Endothelial cell of umbilical vein (primary cell): ENCODE measurements around the gene CACNB4. TPM values are rescaled to one million over a fixed set of nuclear protein-coding genes. Genes with fewer than 3 reads are reported as not detected.

Experiments used
- BruUV-seq: library from RNA; stranded (reverse); fragments of 400-500 nt; replicated peaks from 2 replicates; lab custom pipeline; 2021; lab: Mats Ljungman, UMichigan
- CTCF ChIA-PET: fragments of 300-600, 350-600 bp; sonication (Branson Sonifier 250); formaldehyde crosslinking; loops from one replicate; lab custom pipeline; 2021; ENCODE audit warnings: antibody characterized with exemption, inconsistent platforms; lab: Charles Lee
- POLR2A ChIA-PET: fragments of 300-600, 350-600 bp; sonication (Branson Sonifier 250); formaldehyde crosslinking; loops from one replicate; lab custom pipeline; 2021; ENCODE audit warnings: antibody characterized with exemption, inconsistent platforms; lab: Charles Lee
- DNase-seq: peaks from one replicate; pipeline ENCODE4 v3.0.0-alpha.2; 2011; ENCODE audit warnings: low read depth, low spot score
- FAIRE-seq: peaks from 2 replicates; lab custom pipeline; 2011; peaks lifted over from hg19 to GRCh38; lab: Jason Lieb, UNC
- H2AFZ ChIP-seq: 2 replicates; pipeline ENCODE4 v1.6.0; 2012; ENCODE audit warnings: low read depth, low read length, control low read depth, inconsistent platforms
- H3K27ac ChIP-seq: 2 replicates; pipeline ENCODE4 v1.5.1; 2011; ENCODE audit warnings: low read depth, mild to moderate bottlenecking, control low read depth, low read length, moderate library complexity; ENCODE audit not compliant: insufficient read depth
- H3K27me3 ChIP-seq, 2 experiments: 2 replicates each; pipeline versions ENCODE4 v1.6.0 to v1.6.1; 2011; ENCODE audit warnings: low read length in 2 of 2, mixed read lengths in 1 of 2; ENCODE audit not compliant: control insufficient read depth in 2 of 2, insufficient read depth in 2 of 2
- H3K36me3 ChIP-seq, 2 experiments: 2 replicates in 1 of 2; 3 replicates in 1 of 2; pipeline ENCODE4 v1.5.1; 2011; ENCODE audit warnings: low read length in 2 of 2, mild to moderate bottlenecking in 1 of 2, moderate library complexity in 1 of 2; ENCODE audit not compliant: control insufficient read depth in 2 of 2, insufficient read depth in 2 of 2; ENCODE audit errors: extremely low read depth in 1 of 2
- H3K4me1 ChIP-seq: 3 replicates; pipeline ENCODE4 v1.5.1; 2011; ENCODE audit warnings: mild to moderate bottlenecking, low read length; ENCODE audit not compliant: control insufficient read depth, insufficient read depth; ENCODE audit errors: extremely low read depth
- H3K4me2 ChIP-seq: 2 replicates; pipeline ENCODE4 v1.6.1; 2011; ENCODE audit warnings: low read length, control low read depth, mixed read lengths; ENCODE audit not compliant: insufficient read depth
- H3K4me3 ChIP-seq, 3 experiments: fragments of 200-600 bp in 1 of 3; sonication (generic), shearing (Covaris generic) in 1 of 3; replicated peaks in 1 of 3; 2 replicates each; pipeline ENCODE4 v1.5.1; 2011 to 2016; ENCODE audit warnings: control low read depth in 3 of 3, low read length in 3 of 3, mild to moderate bottlenecking in 2 of 3, inconsistent platforms in 1 of 3, low read depth in 1 of 3, moderate library complexity in 1 of 3; ENCODE audit not compliant: insufficient read depth in 1 of 3
- H3K79me2 ChIP-seq: 2 replicates; pipeline ENCODE4 v1.6.0; 2012; ENCODE audit warnings: low read length, inconsistent platforms; ENCODE audit not compliant: control insufficient read depth, insufficient read depth
- H3K9ac ChIP-seq: replicated peaks from 2 replicates; pipeline ENCODE3; 2011; ENCODE audit warnings: low read length, control low read depth; ENCODE audit not compliant: insufficient read depth; ENCODE audit errors: extremely low read depth
- H3K9me1 ChIP-seq: replicated peaks from 3 replicates; pipeline ENCODE4 v1.6.0; 2011; ENCODE audit warnings: mild to moderate bottlenecking, low read length; ENCODE audit not compliant: control insufficient read depth, insufficient read depth; ENCODE audit errors: extremely low read depth
- H3K9me3 ChIP-seq: replicated peaks from 2 replicates; pipeline ENCODE4 v1.5.1; 2012; ENCODE audit warnings: low read length, inconsistent platforms; ENCODE audit not compliant: control insufficient read depth, insufficient read depth
- H4K20me1 ChIP-seq: replicated peaks from 2 replicates; pipeline ENCODE3; 2011; ENCODE audit warnings: mild to moderate bottlenecking, low read length; ENCODE audit not compliant: control insufficient read depth, insufficient read depth; ENCODE audit errors: extremely low read depth
- CTCF ChIP-seq, 2 donors: IDR thresholded peaks; 1 replicate in 1 of 2; 2 replicates in 1 of 2; pipeline ENCODE4 v1.5.1; 2011; ENCODE audit warnings: low read length in 2 of 2, mild to moderate bottlenecking in 2 of 2, moderate library complexity in 2 of 2, control low read depth in 1 of 2, inconsistent platforms in 1 of 2, low read depth in 1 of 2; ENCODE audit not compliant: insufficient read depth in 1 of 2; ENCODE audit errors: extremely low read depth in 1 of 2
- EZH2 ChIP-seq: IDR thresholded peaks from 2 replicates; pipeline ENCODE4 v1.6.1; 2012; ENCODE audit warnings: borderline replicate concordance, low read depth, mild to moderate bottlenecking, moderate library complexity, low read length, inconsistent platforms; ENCODE audit not compliant: severe bottlenecking
- FOS ChIP-seq: IDR thresholded peaks from 2 replicates; pipeline ENCODE4 v1.6.1; 2011; ENCODE audit warnings: mild to moderate bottlenecking, low read length, moderate library complexity, borderline replicate concordance; ENCODE audit not compliant: insufficient read depth
- GATA2 ChIP-seq: IDR thresholded peaks from 2 replicates; pipeline ENCODE4 v1.7.0; 2011; ENCODE audit warnings: low read depth, mild to moderate bottlenecking, moderate library complexity, mixed read lengths, low read length; ENCODE audit not compliant: insufficient read length, insufficient read depth
- JUN ChIP-seq: IDR thresholded peaks from 2 replicates; pipeline ENCODE4 v1.6.1; 2011; ENCODE audit warnings: borderline replicate concordance, low read depth; ENCODE audit not compliant: insufficient read length, insufficient read depth
- MAX ChIP-seq: IDR thresholded peaks from 2 replicates; pipeline ENCODE4 v1.6.1; 2011; ENCODE audit not compliant: insufficient read depth, insufficient read length
- MYC ChIP-seq: IDR thresholded peaks from one replicate; pipeline ENCODE4 v1.6.1; 2011; ENCODE audit warnings: mild to moderate bottlenecking, low read depth, low read length
- POLR2A ChIP-seq: IDR thresholded peaks from 2 replicates; pipeline ENCODE4 v1.6.1; 2012; ENCODE audit warnings: low read depth, mild to moderate bottlenecking, control low read depth, low read length
- POLR2AphosphoS5 ChIP-seq: IDR thresholded peaks from 2 replicates; pipeline ENCODE4 v1.6.1; 2012; ENCODE audit warnings: low read depth, mild to moderate bottlenecking, control low read depth, low read length, moderate library complexity; ENCODE audit not compliant: insufficient read depth
- dilution Hi-C: fragments of 300-500 bp; cut with MboI; formaldehyde crosslinking; loops from one replicate; pipeline ENCODE4 v1.15.0; 2019; ENCODE audit warnings: low sequenced_read_pairs; ENCODE audit not compliant: extremely low pct_ligation_motif_present
- intact Hi-C: fragments of 100-400 bp; cut with micrococcal nuclease; formaldehyde crosslinking; loops from one replicate; pipeline ENCODE4 v1.10.0; 2022
- polyA plus RNA-seq, 4 experiments: library from polyadenylated mRNA; depleted of rRNA in 3 of 4; stranded (reverse) in 3 of 4; unstranded in 1 of 4; fragments of >200 nt; gene quantifications; 2 replicates each; pipeline versions ENCODE4 v1.2.1 to v1.2.3, GENCODE V29; 2011 to 2012; ENCODE audit warnings: missing spikeins in 1 of 4
- total RNA-seq: library from RNA; stranded (reverse); gene quantifications from 2 replicates; pipeline ENCODE4 v1.2.3, GENCODE V29; 2021

Gene CACNB4
- total and polyA plus RNA-seq, 2 donors (not counting 3 experiments of a cell fraction or from before 2014, with no cell fraction given), result 0.23 to 0.58 TPM

- Histone ChIP-seq H3K36me3 (no peaks in the 10 kb centered on the region), H3K27me3 (peaks cover 5 to 15% of the 10 kb centered on the region in 2 experiments), H2AFZ (no peak overlapping the region), H3K79me2 (no peaks in the 10 kb centered on the region), H3K9me1 (no peaks in the 10 kb centered on the region), H3K4me1 (no peaks in the 10 kb centered on the region), H3K9me3 (no peaks in the 10 kb centered on the region), H3K4me3 (no peak overlapping the region), H3K27ac (no peak overlapping the region), H3K4me2 (no peak overlapping the region), H3K9ac (no peak overlapping the region), H4K20me1 (no peaks in the 10 kb centered on the region)
- dilution Hi-C loops (no loop called here), intact Hi-C loops (no loop called here)
- ChIA-PET CTCF (interaction anchor here (0.6 to 1.2 kb wide), 2 partner anchors 9 to 21 kb away, joined by 3 read pairs; no protein-coding TSS in a partner anchor), POLR2A (interaction anchor here (0.9 kb wide), 1 partner anchor 20 kb away, joined by 3 read pairs; no protein-coding TSS in a partner anchor)
- FAIRE-seq (no peak), DNase-seq (no peak)
- no TSS peak for BruUV-seq
- TF ChIP-seq CTCF (IDR thresholded peaks at IDR 0.05; ENCODE audit: extremely low read depth in 1 of 2, insufficient read depth in 1 of 2, low read depth in 1 of 2, low read length in 2 of 2), result no peak
- TF ChIP-seq POLR2A, result no peak
- no peak for TF ChIP-seq FOS
- TF ChIP-seq JUN, result no peak
- TF ChIP-seq EZH2, result no peak
- no peak for TF ChIP-seq MYC
- no peak for TF ChIP-seq GATA2
- TF ChIP-seq MAX, result no peak
- TF ChIP-seq POLR2AphosphoS5, result no peak
Measured at GRCh38 chr2:152086231-152086630, 12.6 kb downstream of the CACNB4 start.
